ENCODE data around the gene WDFY4.

WDFY4 gene

DNA sequence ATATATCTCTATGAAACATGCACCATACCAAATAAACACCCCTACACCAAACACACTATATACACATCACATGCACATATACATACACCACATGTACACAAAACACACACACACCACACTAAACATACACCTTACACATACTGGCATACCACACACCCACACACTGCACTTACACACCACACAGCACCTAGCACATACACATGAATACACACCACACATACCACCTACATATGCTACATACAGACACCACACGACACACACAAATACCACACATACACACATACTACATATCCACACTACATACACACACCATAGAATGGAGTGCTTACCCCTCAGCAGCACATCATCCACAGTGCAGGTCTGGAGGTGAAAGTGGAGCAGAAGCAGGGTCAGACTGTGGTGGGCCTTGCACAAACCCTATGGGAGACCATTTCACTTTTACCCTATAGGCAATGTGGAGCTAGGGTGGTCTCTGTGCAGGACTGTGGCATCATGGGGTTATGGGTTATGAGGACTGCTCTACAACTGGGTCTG is 64.6 kb downstream of the WDFY4 start:
- no peak overlapping the region for H3K4me3 ChIP-seq (replicated peaks in 1 of 2; ENCODE audit: low read depth in 2 of 2, low read length in 2 of 2)
- DNase-seq (ENCODE audit: low read depth in 2 of 2) = no peak
- TF ChIP-seq, protein P1, sequence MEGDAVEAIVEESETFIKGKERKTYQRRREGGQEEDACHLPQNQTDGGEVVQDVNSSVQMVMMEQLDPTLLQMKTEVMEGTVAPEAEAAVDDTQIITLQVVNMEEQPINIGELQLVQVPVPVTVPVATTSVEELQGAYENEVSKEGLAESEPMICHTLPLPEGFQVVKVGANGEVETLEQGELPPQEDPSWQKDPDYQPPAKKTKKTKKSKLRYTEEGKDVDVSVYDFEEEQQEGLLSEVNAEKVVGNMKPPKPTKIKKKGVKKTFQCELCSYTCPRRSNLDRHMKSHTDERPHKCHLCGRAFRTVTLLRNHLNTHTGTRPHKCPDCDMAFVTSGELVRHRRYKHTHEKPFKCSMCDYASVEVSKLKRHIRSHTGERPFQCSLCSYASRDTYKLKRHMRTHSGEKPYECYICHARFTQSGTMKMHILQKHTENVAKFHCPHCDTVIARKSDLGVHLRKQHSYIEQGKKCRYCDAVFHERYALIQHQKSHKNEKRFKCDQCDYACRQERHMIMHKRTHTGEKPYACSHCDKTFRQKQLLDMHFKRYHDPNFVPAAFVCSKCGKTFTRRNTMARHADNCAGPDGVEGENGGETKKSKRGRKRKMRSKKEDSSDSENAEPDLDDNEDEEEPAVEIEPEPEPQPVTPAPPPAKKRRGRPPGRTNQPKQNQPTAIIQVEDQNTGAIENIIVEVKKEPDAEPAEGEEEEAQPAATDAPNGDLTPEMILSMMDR (IDR thresholded peaks at IDR 0.05; ENCODE audit: low read depth, low read length) = no peak

DNA sequence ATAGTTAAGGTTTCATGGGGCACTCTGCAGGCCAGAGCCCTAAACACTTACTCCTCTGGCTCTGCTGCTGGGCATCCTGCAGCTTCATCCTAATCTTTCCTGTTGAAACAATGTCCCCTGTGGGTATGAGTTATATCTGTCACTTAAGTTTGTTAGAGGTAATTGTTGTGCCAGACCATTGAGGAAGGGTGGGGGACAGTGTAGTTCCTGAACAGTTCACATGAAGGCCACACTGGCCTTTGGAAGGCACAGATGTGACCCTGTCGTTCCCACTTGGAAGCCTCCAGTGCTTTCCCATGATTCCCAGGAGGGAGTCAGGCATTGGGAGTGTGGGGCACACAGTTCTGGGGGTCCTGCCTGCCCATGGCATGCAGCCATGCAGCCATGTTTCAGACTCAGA is 65.3 kb downstream of the WDFY4 start:
- TF ChIP-seq, protein P1 (IDR thresholded peaks at IDR 0.05; ENCODE audit: low read depth, low read length) = no peak
- H3K4me3 ChIP-seq (replicated peaks in 1 of 2; ENCODE audit: low read depth in 2 of 2, low read length in 2 of 2) = no peak overlapping the region
- no peak for DNase-seq (ENCODE audit: low read depth in 2 of 2)

DNA sequence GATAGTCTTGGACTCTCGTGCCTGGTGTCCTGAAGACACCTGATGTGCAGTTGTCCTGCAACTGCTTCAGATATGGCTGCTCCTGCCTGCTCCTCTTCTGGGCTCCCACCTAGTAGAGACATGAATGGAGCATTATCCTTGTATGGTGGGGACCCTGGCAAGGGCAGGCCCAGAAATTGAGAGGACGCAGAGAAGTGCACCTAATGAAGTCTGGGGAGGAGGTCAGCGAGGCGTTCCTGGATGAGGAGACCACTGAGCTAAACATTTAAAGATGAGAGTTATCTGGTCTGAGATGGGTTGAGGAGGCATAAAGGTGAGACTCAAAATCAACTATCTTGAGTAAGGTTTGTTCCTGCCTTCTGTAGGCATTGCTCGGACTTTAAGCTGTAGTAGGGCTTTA is 66.3 kb downstream of the WDFY4 start:
- H3K4me3 ChIP-seq (replicated peaks in 1 of 2; ENCODE audit: low read depth in 2 of 2, low read length in 2 of 2) = no peak overlapping the region
- TF ChIP-seq, protein P1 (IDR thresholded peaks at IDR 0.05; ENCODE audit: low read depth, low read length) = no peak
- DNase-seq (ENCODE audit: low read depth in 2 of 2) = no peak

DNA sequence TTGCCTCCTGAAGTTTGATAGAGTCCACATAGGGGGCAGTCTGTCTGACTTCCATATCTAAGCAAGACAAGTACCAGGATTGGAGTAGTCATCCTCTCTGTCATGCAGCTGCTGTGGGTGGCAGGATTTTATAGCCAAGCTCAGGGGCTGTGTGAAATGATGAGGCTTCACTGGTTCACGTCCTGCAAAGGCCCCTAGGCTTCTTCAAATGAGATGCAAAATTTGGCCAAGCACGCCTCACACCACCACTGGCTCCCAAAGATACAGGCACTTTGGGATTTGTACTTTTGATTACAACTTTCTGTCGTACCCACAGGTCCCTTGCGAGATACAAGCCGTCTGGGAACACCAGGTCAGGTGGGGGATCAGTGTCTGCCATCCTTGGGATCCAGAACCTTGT is 67.1 kb downstream of the WDFY4 start:
- no peak overlapping the region for H3K4me3 ChIP-seq (replicated peaks in 1 of 2; ENCODE audit: low read depth in 2 of 2, low read length in 2 of 2)
- TF ChIP-seq, protein P1 (IDR thresholded peaks at IDR 0.05; ENCODE audit: low read depth, low read length) = no peak
- no peak for DNase-seq (ENCODE audit: low read depth in 2 of 2)

DNA sequence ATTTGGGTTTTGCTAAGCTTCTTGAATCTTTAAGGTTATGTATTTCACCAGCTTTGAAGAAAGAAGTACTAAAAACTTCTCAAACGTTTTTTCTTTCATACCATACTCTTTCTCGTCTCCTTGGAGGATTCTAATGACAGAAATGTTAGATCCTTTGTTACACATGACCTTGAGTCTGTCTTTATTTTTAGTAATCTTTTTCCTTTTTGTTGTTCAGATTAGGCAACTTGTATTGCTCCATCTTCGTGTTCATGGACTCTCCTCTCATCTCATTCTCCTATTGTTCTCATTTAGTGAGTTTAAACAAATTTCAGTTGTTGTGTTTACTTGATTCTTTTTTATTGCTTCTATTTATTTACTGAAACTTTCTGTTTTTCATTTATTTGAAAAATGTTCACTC is 73.7 kb downstream of the WDFY4 start:
- no peak overlapping the region for H3K4me3 ChIP-seq (replicated peaks in 1 of 2; ENCODE audit: low read depth in 2 of 2, low read length in 2 of 2)
- DNase-seq (ENCODE audit: low read depth in 2 of 2) = no peak
- TF ChIP-seq, protein P1 (IDR thresholded peaks at IDR 0.05; ENCODE audit: low read depth, low read length) = no peak

DNA sequence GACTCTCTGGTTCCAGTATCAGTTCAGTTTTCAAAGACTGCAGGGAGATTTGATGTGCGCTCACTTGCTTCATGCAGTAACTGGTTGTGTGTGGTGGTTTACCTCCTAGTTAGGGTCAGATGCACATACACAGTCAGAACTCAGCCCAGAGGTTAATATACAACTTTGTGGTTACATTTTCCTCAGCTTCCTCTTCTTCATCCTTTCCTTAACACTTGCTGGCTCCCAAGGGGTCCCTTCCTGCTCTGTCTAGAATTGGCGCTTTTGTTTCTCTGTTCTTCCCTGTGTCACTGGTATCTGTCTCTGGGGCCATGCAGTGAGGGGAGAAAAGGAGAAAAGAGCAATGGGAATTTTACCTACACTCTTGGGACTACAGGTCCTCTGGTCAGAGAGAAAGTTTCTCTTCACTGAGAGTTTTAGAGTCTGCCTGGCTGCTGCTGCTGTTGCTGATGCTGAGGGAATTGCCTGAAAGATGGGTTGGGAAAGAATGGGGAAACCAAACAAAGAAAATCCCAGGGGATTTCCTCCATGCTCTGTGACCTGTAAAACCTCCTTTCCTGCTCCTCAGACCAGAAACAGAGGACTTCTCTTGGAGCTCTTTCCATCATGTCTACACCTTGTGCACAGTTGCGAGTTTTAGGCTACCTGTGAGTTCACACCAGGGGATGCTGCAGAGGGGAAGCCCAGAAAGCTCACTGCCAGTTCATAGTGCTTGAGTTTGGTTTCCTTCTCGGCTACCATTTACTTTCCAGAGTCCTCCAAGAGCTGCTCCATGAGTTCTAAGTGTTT is 74.6 kb downstream of the WDFY4 start:
- TF ChIP-seq, protein P1 (IDR thresholded peaks at IDR 0.05; ENCODE audit: low read depth, low read length) = no peak
- no peak for DNase-seq (ENCODE audit: low read depth in 2 of 2)
- no peak overlapping the region for H3K4me3 ChIP-seq (replicated peaks in 1 of 2; ENCODE audit: low read depth in 2 of 2, low read length in 2 of 2)

Measured in cardiac fibroblast (primary cell).